GM19463 (cell line): Measurements from ENCODE around the gene RBM6.
"Not testable (repeated sequence)": the region's sequence is repeated elsewhere in the genome, so short reads cannot be mapped to it uniquely, and the experiment has no call there.

Source experiments
- ATAC-seq: cut with Tn5 transposase; IDR thresholded peaks from one replicate; pipeline ENCODE4 v1.9.1; 2021; ENCODE audit warnings: mild to moderate bottlenecking, moderate library complexity; ENCODE audit not compliant: unreplicated experiment

RBM6 gene

GRCh38 chr3:49912881-49913281, 27.1 kb upstream of the RBM6 start:
- ATAC-seq, result no peak

GRCh38 chr3:49914906-49915305, 25.0 kb upstream of the RBM6 start:
- no peak for ATAC-seq

- no peak for ATAC-seq
Measured at GRCh38 chr3:49916686-49917085, 23.3 kb upstream of the RBM6 start.

- not testable (repeated sequence) for ATAC-seq
Measured at GRCh38 chr3:49917806-49918590, 22.0 kb upstream of the RBM6 start.

- ATAC-seq, result no peak
Measured at GRCh38 chr3:49924683-49925082, 15.3 kb upstream of the RBM6 start.

GRCh38 chr3:49925485-49925884, 14.5 kb upstream of the RBM6 start:
- no peak for ATAC-seq

- ATAC-seq, result no peak
Measured at GRCh38 chr3:49926117-49926728, 13.7 kb upstream of the RBM6 start.

GRCh38 chr3:49927798-49928197, 12.2 kb upstream of the RBM6 start:
- no peak for ATAC-seq

GRCh38 chr3:49928481-49929017, 11.4 kb upstream of the RBM6 start:
- ATAC-seq, result no peak

- peak; percentile 92 for ATAC-seq
Measured at GRCh38 chr3:49929291-49930167, 10.4 kb upstream of the RBM6 start, which contains the start of gene MON1A. MON1A (minus strand) TSS chr3:49929811; CDS start chr3:49913346, 16,465 bp downstream.

- ATAC-seq, result no peak
Measured at GRCh38 chr3:49930168-49930690, 9.7 kb upstream of the RBM6 start.

- ATAC-seq, result no peak
Measured at GRCh38 chr3:49930922-49931321, 9.0 kb upstream of the RBM6 start.

- ATAC-seq, result not testable (repeated sequence)
Measured at GRCh38 chr3:49932281-49932680, 7.7 kb upstream of the RBM6 start.

GRCh38 chr3:49937090-49937489, 2.9 kb upstream of the RBM6 start:
- ATAC-seq, result no peak

GRCh38 chr3:49940667-49941249, 808 bp downstream of the RBM6 start:
- no peak for ATAC-seq

- ATAC-seq, result no peak
Measured at GRCh38 chr3:49942651-49943050, 2.7 kb downstream of the RBM6 start.

- no peak for ATAC-seq
Measured at GRCh38 chr3:49952924-49953323, 13.0 kb downstream of the RBM6 start.

- ATAC-seq, result no peak
Measured at GRCh38 chr3:49955636-49956035, 15.7 kb downstream of the RBM6 start.

GRCh38 chr3:49966233-49966942, 26.4 kb downstream of the RBM6 start:
- no peak for ATAC-seq

- no peak for ATAC-seq
Measured at GRCh38 chr3:49967291-49967690, 27.3 kb downstream of the RBM6 start.
